Gastroesophageal sphincter (tissue), 3 donors: ENCODE measurements around the gene PRH1.

ENCODE experiments used
- CTCF ChIP-seq, 4 experiments: fragments of 200-600 bp in 2 of 4; fragments of 450-650 bp in 2 of 4; sonication (generic) in 1 of 4; IDR thresholded peaks; one replicate each; pipeline ENCODE4 v1.5.1; 2017 to 2019; ENCODE audit warnings: antibody characterized with exemption in 4 of 4, mild to moderate bottlenecking in 2 of 4, moderate library complexity in 2 of 4
- POLR2A ChIP-seq, 2 donors: fragments of 450-650 bp; IDR thresholded peaks; one replicate each; pipeline ENCODE4 v1.6.1; 2017; ENCODE audit warnings: antibody characterized with exemption in 2 of 2, mild to moderate bottlenecking in 2 of 2, moderate library complexity in 1 of 2
- POLR2AphosphoS5 ChIP-seq: sonication (generic); formaldehyde crosslinking; IDR thresholded peaks from one replicate; pipeline ENCODE4 v1.6.1; 2017; ENCODE audit warnings: antibody characterized with exemption

DNA sequence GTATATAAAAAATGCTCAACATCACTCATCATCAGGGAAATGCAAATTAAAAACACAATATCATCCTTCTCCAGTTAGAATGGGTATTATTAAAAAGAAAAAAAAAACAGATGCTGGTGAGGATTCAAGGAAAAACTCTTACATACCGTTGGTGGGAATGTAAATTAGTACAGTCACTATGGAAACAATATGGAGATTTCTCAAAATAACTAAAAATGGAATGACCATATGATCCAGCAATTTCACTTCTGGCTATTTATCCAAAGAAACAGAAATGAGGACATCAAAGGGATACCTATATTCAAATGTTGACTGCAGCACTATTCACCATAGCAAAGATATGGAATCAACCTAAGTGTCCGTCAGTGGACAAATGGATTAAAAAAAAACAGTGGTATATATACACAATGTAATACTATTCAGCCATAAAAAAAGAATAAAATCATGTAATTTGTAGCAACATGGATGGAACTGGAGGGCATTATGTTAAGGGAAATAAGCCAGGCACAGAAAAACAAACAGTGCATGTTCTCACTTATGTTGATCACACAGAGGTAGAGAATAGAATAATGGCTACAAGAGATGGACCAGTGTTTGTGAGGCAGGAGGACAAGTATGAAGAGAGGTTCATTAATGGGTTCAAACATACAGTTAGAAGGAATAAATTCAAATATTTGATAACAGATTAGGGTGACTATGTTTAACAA, 20.4 kb downstream of the PRH1 start:
- TF ChIP-seq CTCF (IDR thresholded peaks at IDR 0.05), result no peak
- no peak for TF ChIP-seq POLR2A (IDR thresholded peaks at IDR 0.05)
- TF ChIP-seq POLR2AphosphoS5, result no peak
